Left hindlimb (tissue), 1 donor: ENCODE measurements around the gene ADAM19.

Experiments used
- DNase-seq: peaks from one replicate; pipeline ENCODE4 v3.0.0-alpha.2; 2018

The ADAM19 gene

GRCh38 chr5:157575381-157576020, at the start of gene ADAM19:
Gene ADAM19, minus strand, starts transcription at chr5:157575775. Its CDS starts 79 bp downstream, at chr5:157575696.
- DNase-seq = peak; percentile 77

DNA sequence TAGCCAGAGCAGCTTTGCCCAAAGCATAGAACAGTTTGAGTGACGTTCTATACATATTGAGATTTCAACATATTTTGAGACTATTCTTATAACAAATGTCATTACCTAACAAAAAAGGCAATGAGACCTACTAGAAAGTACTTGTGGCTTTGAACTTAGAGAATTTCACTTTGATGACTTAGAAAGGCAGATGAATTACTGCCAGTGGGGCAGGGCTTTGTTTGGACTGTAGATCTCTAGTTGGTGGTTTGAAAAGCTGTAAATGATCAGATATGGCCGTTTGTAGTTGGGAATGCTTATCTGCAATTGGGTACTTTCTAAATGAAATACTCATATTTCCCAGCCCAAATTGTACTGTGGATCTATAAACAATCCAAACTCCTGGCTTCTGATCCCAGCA, 48.6 kb upstream of the ADAM19 start:
- DNase-seq = no peak

GRCh38 chr5:157620776-157621175, 45.2 kb upstream of the ADAM19 start:
- DNase-seq = no peak

DNA sequence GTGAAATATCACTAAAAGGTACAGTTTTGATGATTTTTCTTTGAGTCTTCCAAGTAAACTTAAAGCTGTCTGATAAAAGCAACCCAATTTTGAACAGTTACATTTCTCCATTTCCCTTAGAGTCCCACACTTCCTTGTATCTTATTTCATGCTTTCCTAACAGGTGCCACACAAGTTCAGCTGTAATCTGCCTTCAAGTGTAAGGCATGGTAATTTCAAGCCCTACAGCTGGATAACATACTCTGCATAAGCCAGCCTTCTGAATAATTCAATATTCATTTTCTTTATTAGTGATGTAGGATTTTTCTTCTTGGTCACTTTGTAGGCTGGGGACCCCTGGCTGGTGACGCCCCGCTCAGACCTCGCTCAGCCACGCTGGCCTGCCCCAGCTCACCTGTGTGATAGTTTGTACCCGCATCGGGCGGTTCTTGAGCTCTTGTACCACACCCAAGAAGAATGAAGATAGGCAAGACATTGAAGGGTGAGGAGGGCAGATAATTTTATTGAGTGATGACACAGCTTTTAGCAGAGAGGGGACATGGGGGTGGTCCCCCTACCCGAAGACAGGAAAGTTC, 42.7 kb upstream of the ADAM19 start:
- DNase-seq = no peak

- DNase-seq = no peak
These were observed 41.2 kb upstream of the ADAM19 start for GRCh38 chr5:157616785-157617184.

GRCh38 chr5:157613385-157614245, 38.0 kb upstream of the ADAM19 start:
- DNase-seq = no peak

GRCh38 chr5:157612581-157612980, 37.0 kb upstream of the ADAM19 start:
- no peak for DNase-seq

DNA sequence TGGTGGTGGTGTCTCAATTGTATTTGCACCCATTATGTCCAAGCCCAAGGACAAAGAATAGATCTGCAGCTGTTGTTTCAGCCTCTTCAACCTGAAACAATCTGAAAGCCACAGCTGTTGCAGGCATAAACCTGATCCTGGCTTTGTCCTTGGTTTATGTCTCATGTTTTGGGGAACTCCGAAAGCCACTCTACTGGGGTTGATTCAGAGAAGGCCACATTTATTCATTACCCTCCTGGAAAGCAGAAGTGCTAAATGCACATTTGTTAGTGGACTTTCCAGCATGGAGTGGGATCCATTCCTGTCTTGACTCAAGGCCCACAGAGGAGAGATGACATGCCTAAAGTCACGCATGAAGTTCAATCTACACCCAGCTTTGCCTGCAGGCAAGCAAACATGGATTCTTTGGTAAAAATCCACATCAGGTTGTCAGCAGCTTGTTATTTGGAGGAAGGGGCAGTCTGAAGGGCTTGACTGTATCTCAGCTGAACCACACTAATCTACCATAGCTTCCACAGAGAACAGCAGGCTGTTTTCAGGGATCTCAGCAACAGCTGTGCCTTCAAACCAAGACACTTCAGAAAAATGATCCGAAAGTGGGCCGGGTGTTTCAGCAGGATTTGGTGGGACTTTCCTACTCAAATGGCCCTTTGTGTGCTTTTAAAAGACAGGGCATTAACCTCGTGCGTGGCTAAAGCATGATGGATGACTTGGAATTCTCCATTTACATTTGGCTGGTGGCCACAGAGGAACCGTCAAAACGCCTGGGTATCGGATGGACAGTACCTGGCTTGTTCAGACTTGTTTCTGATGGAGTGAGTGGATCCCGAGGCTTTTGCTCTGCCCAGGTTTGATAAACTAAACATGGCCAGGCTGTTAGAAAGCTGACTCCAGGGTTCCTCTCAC, 36.2 kb upstream of the ADAM19 start:
- DNase-seq = peak; percentile 66

GRCh38 chr5:157610990-157611389, 35.4 kb upstream of the ADAM19 start:
- no peak for DNase-seq

- no peak for DNase-seq
These were observed 33.5 kb upstream of the ADAM19 start for GRCh38 chr5:157608972-157609565.

GRCh38 chr5:157607371-157608161, 32.0 kb upstream of the ADAM19 start:
- no peak for DNase-seq

DNA sequence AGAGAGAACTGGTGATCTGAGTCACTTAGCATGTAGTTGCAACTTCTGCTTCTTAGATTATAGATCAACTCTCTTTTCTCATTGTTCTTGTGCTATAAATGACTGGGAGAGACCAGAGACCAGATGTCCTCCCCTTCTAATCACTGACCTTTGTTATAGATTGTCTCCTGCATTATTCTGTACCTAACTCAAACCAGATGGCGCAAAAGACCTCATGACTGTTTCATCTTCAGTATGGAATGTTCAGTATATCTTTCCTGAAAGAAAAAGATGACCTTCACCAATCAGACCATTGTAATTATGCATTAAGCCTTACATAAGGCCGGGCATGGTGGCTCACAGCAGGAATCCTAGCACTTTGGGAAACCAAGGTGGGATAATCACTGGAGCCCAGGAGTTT, 30.5 kb upstream of the ADAM19 start:
- DNase-seq = no peak

- DNase-seq = no peak
These were observed 28.0 kb upstream of the ADAM19 start for GRCh38 chr5:157603333-157604190.

DNA sequence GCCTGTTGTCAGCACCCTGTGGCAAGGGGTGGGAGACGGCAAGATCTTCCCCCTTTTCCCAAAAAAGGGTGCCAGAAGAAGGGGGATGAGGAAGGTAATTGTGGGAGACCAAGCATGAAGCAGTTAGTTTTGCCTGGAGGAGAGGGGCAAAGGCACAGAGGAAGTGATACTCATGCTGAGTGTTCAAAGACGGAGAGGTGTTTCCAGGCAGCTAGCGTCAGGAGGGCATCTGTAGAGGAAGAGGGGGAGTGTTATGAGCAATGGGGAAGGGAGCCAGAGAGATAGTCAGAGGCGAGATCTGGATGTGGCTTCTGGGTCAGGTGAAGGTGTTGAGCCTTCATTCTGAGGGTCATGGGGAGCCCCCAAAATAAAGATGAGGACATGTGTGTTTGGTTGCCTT, 26.9 kb upstream of the ADAM19 start:
- DNase-seq = no peak

DNA sequence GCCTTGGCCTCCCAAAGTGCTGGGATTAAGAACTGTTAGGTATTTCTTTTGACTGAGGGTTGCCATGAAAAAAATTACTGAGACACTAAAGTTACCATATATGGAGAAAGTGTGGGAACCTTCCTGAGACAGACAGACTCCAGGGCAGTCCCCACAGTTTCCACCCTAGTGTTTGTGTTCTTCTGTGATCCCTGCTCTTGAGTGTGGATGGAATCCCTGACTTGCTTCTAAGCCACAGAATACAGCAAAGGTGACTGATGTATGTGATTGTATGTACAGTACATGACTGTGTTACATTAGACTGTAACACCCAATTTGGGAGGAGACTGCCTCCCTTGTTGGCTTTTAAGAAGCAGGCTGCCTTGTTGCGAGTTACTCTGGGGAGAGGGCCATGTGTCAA, 24.7 kb upstream of the ADAM19 start:
- DNase-seq = no peak

- no peak for DNase-seq
These were observed 24.0 kb upstream of the ADAM19 start for GRCh38 chr5:157599565-157599964.

GRCh38 chr5:157598350-157598936, 22.9 kb upstream of the ADAM19 start:
- no peak for DNase-seq

DNA sequence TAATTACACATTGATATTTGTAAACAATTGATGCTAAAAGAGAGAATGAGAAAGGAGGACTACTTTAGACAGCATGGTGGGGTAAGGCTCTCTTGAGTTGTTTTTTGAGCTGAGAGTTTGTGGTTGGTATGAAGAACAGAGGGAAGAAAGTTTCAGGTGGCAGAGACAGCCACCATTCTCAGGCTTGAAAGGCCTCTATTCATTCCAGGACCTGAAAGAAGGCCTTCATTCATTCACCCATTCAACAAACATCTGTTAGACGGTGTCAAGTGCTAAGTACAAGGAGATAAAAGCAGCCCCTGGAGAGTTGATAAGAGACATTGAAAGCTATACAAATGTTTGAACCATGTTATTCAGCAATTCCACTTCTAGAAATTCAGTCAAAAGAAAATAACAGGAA, 21.7 kb upstream of the ADAM19 start:
- no peak for DNase-seq

- no peak for DNase-seq
These were observed 20.9 kb upstream of the ADAM19 start for GRCh38 chr5:157596487-157596886.
